ENCODE data around the gene SGIP1.

SGIP1 gene

GRCh38 chr1:66752671-66753371, 218.9 kb downstream of the SGIP1 start:
- no peak for TF ChIP-seq CTCF (IDR thresholded peaks at IDR 0.05; ENCODE audit: low read depth, low read length, missing control alignments)
- H3K4me3 ChIP-seq (ENCODE audit: low read depth, low read length), result no peak overlapping the region
- DNase-seq (ENCODE audit: low read depth), result no peak

- no peak for TF ChIP-seq CTCF (IDR thresholded peaks at IDR 0.05; ENCODE audit: low read depth, low read length, missing control alignments)
- DNase-seq (ENCODE audit: low read depth), result no peak
- H3K4me3 ChIP-seq (ENCODE audit: low read depth, low read length), result no peak overlapping the region
Measured at GRCh38 chr1:66757722-66758240, 223.8 kb downstream of the SGIP1 start.

- no peak overlapping the region for H3K4me3 ChIP-seq (ENCODE audit: low read depth, low read length)
- peak; percentile 48 for DNase-seq (ENCODE audit: low read depth)
- TF ChIP-seq CTCF (IDR thresholded peaks at IDR 0.05; ENCODE audit: low read depth, low read length, missing control alignments), result no peak
Measured at GRCh38 chr1:66758241-66758755, 224.3 kb downstream of the SGIP1 start.

- no peak for TF ChIP-seq CTCF (IDR thresholded peaks at IDR 0.05; ENCODE audit: low read depth, low read length, missing control alignments)
- DNase-seq (ENCODE audit: low read depth), result no peak
- no peak overlapping the region for H3K4me3 ChIP-seq (ENCODE audit: low read depth, low read length)
Measured at GRCh38 chr1:66760506-66760905, 226.6 kb downstream of the SGIP1 start.

- DNase-seq (ENCODE audit: low read depth), result no peak
- TF ChIP-seq CTCF (IDR thresholded peaks at IDR 0.05; ENCODE audit: low read depth, low read length, missing control alignments), result no peak
- H3K4me3 ChIP-seq (ENCODE audit: low read depth, low read length), result no peak overlapping the region
Measured at GRCh38 chr1:66761221-66761620, 227.3 kb downstream of the SGIP1 start.

- H3K4me3 ChIP-seq (ENCODE audit: low read depth, low read length), result no peak overlapping the region
- TF ChIP-seq CTCF (IDR thresholded peaks at IDR 0.05; ENCODE audit: low read depth, low read length, missing control alignments), result peak; percentile 52
- DNase-seq (ENCODE audit: low read depth), result peak; percentile 19
Measured at GRCh38 chr1:66764994-66765578, 231.1 kb downstream of the SGIP1 start.
